Islet of Langerhans (tissue), 1 donor: Measurements from ENCODE around the gene DENND2D.

Experiments used
- FAIRE-seq: peaks from one replicate; lab custom pipeline; 2011; peaks lifted over from hg19 to GRCh38; lab: Jason Lieb, UNC

The DENND2D gene

DNA sequence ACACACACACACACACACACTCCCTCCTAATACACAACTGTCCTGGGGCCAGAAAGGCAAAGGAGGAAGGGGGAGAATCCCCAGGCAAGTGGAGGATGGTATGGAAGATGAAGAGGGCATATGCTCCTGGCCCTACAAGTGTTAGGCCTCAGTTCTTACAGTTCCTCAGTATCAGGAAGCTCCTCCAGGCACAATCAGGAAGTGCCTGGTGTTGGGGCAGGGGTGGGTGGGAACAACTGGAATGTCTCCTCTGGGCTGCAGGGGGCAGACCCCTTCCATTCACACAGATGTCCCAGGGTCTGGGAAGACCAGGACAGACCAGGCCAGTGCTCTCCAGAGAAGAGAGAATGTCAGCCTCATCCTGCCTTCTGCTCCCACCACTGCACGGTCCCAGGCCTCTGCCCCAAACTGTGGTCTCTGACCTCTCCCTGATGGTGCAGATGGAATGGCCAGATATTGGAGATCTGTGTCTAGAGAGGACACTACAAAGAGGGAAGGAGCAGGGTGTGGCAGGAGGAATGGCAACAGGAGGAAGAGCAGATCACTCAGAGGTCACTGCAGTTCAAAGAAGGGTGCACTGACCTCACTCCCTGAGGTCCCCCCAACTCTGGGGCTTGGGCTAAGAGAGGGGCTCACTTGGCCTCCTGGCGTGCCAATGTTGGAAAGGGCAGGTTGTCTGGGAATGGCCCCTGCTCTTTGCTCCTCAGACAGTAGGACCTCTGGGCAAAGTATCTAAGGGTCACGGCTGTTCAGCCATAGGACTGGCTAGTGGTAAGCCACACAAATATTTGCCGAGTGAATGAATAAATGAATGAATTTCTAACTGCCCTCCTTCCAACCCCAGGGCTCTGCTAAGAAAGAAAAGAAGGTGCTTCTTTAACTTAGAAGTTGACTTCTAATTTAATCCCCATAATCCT lies 2.5 kb upstream of the DENND2D start:
- no peak for FAIRE-seq

DNA sequence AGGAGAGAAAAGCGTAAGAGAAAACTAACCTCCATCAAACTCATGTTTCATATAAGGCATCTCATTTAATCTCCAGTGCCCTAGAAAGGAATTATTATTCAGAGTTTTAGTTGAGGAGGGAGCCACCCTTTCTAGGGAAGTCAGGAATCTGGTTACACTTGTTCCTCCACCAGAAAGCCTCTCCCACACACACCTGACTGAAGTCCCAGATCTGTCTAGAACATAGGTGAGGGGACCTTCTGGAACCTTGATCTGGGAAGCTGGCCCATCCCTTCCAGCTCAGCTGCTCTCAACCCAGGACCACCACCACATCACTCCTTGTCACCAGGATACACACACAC lies 1.9 kb upstream of the DENND2D start:
- no peak for FAIRE-seq

DNA sequence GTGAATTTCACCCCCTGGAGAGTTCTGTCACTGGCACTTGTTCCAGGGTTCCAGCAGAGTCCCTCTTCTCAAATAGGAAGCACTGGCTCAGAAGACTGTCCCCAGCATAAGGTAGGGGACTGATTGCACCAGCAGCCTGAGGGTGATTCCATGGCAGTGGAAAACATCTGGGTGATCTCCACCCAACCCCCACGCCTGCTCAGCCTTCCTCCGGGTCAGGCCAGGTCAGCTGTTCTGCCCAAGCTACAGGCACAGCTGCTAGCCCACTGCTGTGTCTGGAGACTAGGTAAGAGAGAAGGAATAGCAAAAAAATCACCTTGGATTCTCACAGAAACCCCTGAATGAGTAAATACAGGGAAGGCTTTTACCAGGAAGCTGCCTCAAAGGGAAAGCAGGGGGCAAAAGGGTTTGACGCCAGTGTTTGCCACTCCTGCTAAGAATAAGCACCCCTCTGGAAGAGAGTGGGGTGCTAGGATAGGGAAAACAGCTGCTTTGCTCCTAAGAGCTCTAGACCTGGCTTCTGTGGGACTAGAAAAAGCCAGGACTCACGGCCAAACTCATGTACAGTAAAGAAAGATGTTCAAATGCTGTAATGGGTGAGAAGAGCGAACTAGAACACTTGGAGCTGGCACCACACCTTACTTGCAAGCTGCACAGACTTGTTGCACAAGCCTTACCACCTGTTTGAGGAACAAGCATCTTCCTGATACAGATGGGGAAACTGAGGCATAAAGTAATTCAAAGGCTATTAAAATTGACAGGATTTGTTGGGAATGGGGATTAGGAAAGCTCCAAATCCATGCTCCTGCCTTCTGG lies 1.0 kb upstream of the DENND2D start:
- FAIRE-seq: no peak

DNA sequence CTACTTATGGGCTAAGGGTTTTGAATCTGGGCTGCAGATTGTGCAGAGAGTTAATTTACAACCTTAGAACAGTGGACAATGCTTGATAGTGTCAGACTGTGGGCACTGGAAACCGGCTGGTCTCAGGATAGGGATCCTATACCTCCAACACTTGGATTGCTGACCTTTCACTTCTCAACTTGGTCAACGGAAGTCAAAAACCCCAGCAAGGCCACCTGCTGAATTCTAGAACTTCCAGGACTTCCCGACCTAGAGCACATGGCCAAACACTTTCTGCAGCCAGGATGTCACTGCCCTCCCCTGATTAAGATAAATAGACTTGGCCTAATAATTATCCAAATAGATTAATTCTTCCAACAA lies 336 bp upstream of the DENND2D start:
- no peak for FAIRE-seq

DNA sequence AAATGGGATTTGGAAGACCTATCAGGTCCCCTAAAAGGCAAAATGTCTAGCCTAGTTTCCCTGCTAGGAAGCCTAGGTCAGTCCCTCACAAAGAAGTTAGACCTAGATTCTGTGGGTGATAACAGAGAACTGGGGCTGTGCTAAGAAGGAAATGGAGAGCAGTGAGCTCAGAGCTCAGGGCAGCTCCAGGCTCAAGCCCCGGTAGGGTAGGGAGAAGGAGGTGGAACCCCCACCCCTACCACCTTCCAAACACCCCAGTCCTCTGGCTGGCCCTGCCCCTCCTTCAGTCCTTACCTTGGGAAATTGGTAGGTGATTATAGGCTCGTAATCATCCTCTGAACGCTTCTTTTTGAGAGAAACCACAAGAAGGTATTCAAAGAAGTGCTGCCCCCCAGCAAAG lies 1.1 kb downstream of the DENND2D start:
- FAIRE-seq: no peak

DNA sequence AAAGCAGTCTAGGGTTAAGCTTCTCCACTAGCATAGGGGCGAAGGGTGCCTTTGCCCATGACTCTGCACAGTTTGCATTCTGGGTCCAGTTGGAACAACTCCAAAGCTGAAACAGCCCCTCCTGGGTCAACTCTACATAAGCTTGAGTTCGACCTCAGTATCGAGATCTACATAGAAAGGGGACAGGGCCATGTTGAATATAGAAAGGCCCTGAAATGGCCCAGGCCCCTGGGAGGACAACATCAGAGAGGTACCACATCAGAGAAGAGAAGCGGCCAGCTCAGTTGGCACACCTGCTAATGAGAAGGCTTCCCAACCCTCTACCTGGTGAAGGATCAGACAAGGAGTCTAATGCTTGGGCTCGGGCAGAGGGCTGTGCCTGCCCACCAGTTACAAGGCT lies 1.6 kb downstream of the DENND2D start:
- no peak for FAIRE-seq

DNA sequence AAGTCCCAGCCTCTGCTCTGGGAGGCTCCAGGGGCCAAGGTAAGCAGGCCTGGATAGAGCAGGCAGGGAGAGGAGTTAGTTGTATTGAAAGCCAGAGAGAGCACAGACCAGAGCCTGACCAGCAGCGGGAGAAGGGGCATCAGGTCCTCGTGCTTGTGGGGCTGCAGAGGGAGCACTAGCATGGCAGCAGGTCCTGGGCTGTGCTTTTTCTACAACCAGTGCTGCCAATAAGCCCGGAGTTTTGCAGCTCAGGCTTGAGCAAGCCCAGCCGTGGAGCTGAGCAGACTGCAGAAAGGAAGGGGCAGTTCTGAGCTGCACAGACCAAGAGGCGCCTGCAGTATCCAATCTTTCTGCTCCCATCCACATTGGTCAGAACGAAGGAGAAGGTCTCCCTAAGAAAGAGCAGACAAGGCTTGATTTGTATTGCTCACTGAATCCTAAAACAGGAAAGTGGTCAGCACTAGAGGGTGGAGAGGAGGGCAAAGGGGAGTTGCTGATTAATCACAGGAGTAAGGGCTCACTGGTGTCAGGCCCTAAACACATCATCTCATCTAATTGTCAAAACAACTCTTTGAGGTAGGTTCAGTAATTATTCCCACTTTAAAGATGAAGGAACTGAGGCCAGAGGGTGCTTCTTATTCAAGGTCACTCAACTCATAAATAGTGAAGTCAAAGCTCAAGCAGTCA lies 2.7 kb downstream of the DENND2D start:
- no peak for FAIRE-seq

DNA sequence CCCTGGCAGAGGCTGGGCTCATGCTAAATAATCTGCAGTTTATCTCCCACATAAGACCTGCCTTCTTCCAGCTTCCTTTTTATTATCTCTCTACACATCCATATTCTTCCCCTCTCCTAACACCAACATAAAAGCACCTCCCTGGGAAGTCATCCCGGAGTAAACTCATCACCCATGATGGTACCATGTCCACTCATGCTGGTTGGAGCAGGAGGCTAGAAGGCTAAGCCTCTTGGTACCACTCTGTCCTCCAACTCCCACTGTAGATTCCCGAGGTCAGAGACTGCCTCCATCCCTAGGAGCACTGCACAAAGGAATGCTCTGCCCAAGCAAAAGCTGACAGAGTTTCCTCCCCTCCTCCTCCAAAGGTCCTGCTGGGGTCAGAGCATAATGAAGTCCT lies 4.2 kb downstream of the DENND2D start:
- no peak for FAIRE-seq

DNA sequence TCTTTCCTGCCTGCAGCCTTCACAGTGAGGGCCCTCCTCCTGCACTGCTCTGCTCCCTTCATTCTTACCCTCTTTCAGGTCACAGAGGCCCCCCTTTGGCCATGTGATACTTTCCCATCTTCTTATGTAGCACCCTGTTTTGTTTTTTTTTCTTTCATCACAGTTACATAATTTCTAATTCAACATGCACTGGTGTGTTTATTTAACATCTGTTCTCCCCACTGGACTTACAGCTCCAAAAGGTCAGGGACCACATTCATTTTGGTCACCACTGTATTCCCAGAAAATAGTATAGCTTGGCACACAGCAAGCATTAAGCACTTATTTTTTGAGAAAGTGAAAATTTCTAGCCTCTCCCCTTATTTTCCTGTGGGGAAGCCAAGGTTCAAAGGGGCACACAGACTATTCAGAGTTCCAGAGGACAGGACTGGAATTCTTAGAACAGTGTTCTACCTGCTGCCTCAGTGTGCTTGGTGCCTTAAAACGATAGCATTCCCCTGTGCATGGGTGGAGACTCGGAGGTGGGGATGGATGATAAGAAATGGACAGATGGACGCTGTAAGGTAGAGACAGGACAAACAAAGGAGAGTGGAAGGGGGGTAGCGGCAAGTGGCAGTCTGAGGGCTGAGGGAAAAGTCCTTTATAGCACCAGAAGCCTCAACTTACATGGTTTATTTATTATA lies 5.3 kb downstream of the DENND2D start:
- FAIRE-seq: no peak

DNA sequence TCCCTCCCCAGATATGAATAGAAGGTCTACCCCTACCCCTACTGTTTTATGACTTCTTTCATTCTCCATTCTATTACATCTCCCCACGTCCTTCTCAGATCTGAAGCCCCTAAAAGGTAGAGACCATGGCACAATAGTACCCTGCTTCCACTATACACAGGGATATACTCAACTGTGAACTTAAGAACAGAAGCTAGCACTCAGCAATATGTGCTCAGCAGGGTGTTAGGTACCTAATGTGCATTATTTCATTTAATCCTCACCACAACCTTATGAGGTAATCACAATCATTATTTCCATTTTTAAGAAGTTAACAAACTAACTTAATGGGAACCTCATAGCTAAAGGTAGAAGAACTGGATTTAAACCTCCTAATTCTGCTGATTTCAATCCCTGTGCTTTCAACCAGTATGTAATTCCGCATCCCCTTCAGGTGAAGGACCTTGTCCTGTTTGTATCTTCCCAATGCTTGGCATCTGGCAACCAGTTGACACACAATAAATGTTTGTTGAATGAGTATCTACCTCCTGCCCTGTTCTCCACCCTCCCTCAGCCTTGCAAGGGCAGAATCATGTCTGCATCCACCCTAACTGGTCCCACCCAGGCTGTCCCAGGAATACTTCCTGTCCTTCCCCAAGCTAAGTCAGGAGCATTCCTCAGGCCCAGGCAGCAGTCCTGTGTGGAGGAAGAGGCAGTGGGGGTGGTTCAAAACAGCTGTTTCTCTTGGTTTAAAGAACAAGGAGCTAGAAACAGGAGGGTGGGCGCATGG lies 6.5 kb downstream of the DENND2D start:
- no peak for FAIRE-seq

DNA sequence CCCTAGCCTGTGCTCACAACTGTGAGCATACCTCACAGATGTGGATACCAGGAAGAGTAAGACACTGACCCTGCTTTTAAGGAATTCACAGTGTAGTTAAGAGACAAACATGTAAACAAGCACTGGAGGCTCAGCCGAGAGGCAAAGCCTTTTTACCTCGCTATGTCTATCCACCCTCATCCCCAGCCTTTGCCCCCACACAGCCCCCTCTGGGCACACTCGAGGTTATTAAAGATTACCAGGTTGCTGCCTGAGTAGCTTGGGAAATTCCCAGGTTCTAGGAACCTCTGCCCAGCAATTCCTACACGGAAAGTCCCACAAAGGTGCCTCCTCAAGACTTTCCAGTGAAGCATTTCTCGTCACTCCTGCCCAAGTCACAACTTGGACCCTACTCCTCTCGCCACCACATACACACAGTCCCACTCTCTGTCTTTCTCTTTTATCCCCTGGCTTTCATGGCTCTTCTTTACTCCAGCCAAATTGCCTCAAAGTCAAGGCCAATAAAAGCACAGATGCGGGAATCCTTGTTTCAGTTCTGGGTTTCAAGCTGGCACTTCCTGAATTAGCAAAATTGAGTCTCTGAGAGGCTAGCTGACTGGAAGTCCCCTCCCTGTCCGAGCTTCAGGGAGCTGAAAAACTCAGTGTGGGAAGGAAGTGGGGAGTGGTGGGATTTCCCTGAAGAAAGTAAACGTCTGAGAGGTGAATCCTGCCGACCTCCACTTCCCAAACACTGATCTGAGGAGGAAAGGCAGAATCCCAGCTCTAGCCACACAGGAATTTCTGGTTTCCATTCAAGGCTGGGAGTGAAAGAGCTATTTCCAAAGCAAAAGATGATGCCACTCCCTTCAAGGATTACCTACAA lies 7.6 kb downstream of the DENND2D start:
- no peak for FAIRE-seq

DNA sequence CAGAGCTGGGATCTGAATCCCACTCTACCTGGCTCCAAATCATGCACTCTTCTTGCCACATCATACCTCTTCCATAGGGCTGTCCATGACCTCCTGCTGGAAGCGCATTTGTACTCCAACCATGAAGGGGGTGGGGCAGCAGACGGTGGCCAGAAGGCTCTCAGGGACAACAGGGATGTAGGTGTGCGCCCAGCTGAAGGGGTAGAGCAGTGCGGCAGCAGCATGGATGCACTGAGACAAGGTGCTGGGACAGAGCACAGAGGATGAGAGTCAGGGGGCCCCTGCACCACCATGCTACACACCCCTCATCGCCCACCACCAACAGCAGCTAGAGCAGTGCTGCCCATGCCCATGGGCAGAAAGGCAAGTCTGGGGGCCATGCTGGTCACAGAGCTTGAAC lies 8.4 kb downstream of the DENND2D start:
- no peak for FAIRE-seq

DNA sequence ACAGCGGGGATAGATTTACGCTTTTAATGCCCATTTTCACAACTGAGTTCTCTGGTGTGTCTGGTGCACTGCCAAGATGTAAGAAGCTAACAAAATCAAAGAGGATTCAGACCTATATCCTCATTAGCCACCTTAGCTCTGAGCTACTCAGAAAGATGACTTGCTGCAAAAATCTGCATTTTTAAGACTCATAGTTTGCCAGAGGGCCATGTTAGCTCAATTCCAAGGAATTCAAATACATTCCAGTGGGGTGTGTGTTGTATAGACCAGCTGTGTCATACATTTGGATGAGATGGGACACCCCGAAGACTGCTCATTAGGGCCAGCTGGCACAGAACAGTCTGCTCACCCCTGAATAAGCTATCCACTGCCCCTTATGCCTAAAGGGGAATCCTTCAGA lies 8.9 kb downstream of the DENND2D start:
- FAIRE-seq: no peak

DNA sequence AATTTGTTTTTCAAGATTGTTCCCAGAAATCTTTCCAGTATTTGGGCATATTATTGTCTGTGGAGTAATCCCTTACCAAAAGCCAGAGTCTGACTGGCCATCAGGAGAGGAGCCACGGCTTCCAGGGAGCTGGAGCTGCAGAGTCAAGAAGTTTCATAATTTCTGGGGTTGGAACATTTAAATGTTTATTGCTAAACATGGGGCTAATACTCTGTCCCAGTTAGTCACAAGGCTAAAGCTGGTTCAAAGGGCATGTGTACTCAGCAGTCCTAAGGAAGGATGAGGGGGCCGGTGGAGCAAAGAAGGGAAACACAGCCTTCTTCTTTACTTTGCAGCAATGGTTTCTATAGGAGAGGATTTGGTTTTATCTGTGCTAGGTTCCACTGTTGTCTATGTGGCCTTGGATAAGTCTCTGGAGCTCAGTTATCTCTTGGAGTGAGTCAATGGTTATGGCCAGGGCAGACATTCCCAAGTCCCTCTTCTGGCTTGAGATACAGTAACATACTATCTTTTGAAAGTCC lies 9.5 kb downstream of the DENND2D start:
- no peak for FAIRE-seq

DNA sequence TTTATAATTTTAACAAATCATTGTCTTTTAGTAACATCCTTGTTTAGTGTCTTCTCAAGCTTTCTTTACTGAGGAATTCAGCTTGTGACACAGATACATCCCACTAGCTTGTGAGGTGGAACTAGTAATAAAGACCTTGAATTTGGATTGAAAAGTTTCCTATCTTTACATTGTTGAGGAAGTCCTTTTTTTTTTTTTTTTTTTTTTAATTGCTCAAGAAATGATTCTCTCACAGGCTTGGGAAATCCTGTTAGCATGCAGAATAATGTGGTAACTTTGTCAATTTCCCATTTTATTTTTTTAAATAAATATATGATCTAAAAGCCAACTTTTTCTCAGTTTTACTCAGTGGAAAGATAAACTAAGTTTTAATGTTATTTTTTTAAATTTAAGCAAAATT lies 15.8 kb downstream of the DENND2D start:
- no peak for FAIRE-seq

DNA sequence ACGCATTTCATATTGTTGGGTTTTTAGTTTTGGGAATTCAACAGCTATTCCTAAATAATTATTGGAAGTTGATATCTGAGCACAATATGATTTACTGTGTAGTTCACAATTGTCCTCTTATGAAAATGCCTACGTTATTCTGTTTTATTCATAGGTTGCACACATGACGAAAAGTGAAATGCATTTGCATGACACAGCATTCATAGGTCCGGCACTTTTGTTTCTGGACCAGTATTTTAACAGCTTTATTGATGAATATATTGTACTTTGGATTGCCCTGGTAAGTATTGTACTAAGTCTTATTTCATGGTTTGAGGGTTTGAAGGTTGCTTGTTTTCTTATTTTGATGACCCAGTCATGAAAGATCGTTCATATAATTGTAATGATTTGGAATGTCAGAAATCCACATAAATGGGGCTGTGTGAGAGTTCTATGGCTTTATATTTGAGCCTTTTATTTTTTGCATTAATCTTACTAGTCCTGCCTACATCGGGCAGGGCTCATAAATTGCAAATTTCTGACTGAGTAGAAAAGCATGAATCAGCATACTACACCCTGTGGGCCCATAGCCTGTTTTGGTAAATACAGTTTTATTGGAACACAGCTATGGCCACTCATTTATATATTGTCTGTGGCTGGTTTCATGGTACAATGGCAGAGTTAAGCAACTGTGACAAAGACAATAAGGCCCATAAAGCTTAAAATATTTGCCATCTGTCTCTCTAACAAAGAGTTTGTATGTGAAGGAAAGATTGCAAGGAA lies 17.0 kb downstream of the DENND2D start:
- FAIRE-seq: no peak

DNA sequence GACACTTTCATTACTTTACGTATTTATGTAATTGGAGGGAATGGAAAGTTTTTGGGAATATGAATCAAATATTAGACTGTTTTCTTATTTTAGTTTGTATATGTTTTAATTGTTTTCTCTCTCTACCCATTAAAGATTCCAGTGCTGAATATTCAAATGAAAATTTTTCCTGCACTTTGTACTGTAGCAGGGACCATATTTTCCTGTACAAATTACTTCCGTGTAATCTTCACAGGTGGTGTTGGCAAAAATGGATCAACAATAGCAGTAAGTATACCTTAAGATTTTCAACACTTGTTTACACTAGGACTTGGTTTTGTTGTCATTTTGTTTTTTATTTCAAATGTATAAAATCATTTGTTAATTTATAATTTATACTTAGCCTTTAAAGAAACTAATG lies 18.4 kb downstream of the DENND2D start:
- FAIRE-seq: no peak

DNA sequence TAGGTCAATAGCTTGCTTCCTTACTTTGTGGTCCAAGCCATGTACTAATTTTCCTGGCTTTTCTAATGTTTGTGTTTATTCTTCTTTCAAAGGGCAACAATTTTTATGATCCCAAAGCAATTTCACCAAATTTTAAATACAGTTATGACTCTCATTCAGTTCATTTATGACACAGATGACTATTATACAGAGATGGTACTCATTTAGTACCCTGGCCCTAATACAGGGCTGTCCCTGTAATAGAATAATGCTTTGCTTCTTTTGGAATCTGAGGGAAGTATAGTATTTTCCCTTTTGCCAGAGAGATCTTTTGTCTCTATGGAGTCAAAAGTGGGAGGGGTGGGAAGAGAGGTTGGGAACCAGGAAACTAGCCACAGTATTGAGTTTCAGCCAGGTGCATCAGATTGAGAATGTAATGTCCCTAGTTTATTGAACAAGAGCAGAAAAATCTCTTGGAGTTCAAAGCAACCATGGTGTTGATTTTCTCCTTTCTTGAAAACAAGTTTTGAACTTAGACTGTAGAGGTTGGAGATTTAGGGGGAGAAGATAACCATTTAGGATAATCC lies 20.4 kb downstream of the DENND2D start:
- FAIRE-seq: no peak

DNA sequence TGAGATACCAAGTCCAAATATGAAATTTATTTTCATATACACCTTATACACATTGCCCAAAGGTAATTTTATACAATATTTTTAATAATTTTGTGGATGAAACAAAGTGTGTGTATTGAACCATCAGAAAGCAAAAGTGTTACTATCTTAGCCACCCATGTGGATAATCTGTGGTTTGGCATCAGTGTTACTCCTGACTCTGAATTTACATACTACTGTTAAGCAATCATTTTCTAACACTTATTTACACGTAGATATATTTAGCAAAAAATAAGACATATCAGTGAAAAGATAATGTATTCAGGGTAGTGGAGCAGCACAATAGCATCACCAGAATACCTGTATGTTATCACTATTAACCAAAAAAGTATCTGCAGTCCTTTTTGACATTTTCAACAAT lies 23.8 kb downstream of the DENND2D start:
- no peak for FAIRE-seq
